Right lobe of liver (tissue), 6 donors: Measurements from ENCODE around the gene SEPTIN1. TPM values are rescaled to one million over a fixed set of nuclear protein-coding genes. Genes with fewer than 3 reads are reported as not detected.
"Not testable (repeated sequence)": the region's sequence is repeated elsewhere in the genome, so short reads cannot be mapped to it uniquely, and the experiment has no call there.

Source experiments
- ATAC-seq, 4 donors: fragments of 200-7000 bp; cut with Tn5 transposase; one replicate each; pipeline ENCODE4 v1.9.1; 2020; ENCODE audit warnings: mild to moderate bottlenecking in 4 of 4, moderate library complexity in 4 of 4
- DNase-seq, 3 donors: peaks; one replicate each; pipeline ENCODE4 v3.0.0-alpha.2; 2020
- H3K27ac ChIP-seq, 3 donors: fragments of 200-600 bp; one replicate each; pipeline ENCODE4 v1.8.0; 2022
- H3K27me3 ChIP-seq, 2 donors: fragments of 200-600 bp; one replicate each; pipeline ENCODE4 v1.8.0; 2022
- H3K36me3 ChIP-seq, 4 donors: fragments of 200-600 bp; sonication (generic) in 1 of 4; one replicate each; pipeline versions ENCODE4 v1.5.1 to v1.8.0; 2017 to 2022; ENCODE audit warnings: control low read depth in 1 of 4
- H3K4me1 ChIP-seq, 4 donors: fragments of 200-600 bp; sonication (generic) in 1 of 4; one replicate each; pipeline versions ENCODE4 v1.5.1 to v1.8.0; 2017 to 2022; ENCODE audit warnings: control low read depth in 1 of 4
- H3K4me3 ChIP-seq, 3 donors: fragments of 200-600 bp; one replicate each; pipeline ENCODE4 v1.8.0; 2022
- H3K9me3 ChIP-seq, 4 donors: fragments of 200-600 bp; sonication (generic) in 1 of 4; one replicate each; pipeline versions ENCODE4 v1.5.1 to v1.8.0; 2017 to 2022; ENCODE audit warnings: control low read depth in 1 of 4
- CTCF ChIP-seq, 4 donors: fragments of 200-600 bp in 3 of 4; fragments of 450-650 bp in 1 of 4; IDR thresholded peaks; one replicate each; pipeline versions ENCODE4 v1.5.1 to v1.8.0; 2016 to 2022; ENCODE audit warnings: antibody characterized with exemption in 4 of 4, mild to moderate bottlenecking in 2 of 4
- POLR2A ChIP-seq: fragments of 450-650 bp; IDR thresholded peaks from one replicate; pipeline ENCODE4 v1.6.1; 2017; ENCODE audit warnings: antibody characterized with exemption, mild to moderate bottlenecking
- WGBS: methylation state at CpG from one replicate; pipeline ENCODE4 v1.1.6; 2018; ENCODE audit warnings: low coverage, low lambda C conversion rate; ENCODE audit not compliant: insufficient coverage; ENCODE audit errors: missing lambda C conversion rate; 5-methylcytosine and 5-hydroxymethylcytosine counted together
- intact Hi-C, 2 donors: fragments of 100-400 bp; cut with DNase I; formaldehyde crosslinking; loops; one replicate each; pipeline versions ENCODE4 v1.11.2 to v1.14.1; 2022
- total RNA-seq, 6 experiments: library from RNA; depleted of rRNA in 2 of 6; stranded (reverse); fragments of >200 nt in 2 of 6; fragmentation: NEBNext Ultra II Directional in 3 of 6; extraction: Animal tissue kit (Norgen Biotek cat#: 25700) in 3 of 6; gene quantifications; one replicate each; pipeline versions ENCODE4 v1.1.0 to v1.2.4, GENCODE V29; 2016 to 2023
- donor health status: DM: no; HTN: yes; CAD: no.
- donor health status: DM: no; HTN: no; CAD: no.
- donor health status: DM: no; HTN: no; CAD: no.
- donor health status: DM: no; HTN: yes; CAD: no.
- donor health status: DM: no; HTN: yes; CAD: no.

Gene SEPTIN1
- total RNA-seq, 6 experiments from 2014 or later = 0.12 to 1.7 (median 0.93) TPM

- intact Hi-C loops = no loop called here
- Histone ChIP-seq H3K36me3 (peaks cover 0 to 41% (median 7%) of the 10 kb centered on the region in 4 donors), H3K4me3 (no peak overlapping the region), H3K27ac (no peak overlapping the region), H3K4me1 (peaks cover 0 to 21% (median 6%) of the 10 kb centered on the region in 4 donors), H3K27me3 (no peaks in the 10 kb centered on the region), H3K9me3 (no peaks in the 10 kb centered on the region)
- no peak for TF ChIP-seq CTCF (IDR thresholded peaks at IDR 0.05)
- TF ChIP-seq POLR2A = no peak
- ATAC-seq (no peak), DNase-seq (no peak)
- 100% methylated on average over 1 of the region's 3 CpGs for WGBS
These were observed 36.1 kb downstream of the SEPTIN1 start for GRCh38 chr16:30346286-30346685.

- intact Hi-C loops, H3K9me3 ChIP-seq, H3K27me3 ChIP-seq, DNase-seq, H3K4me3 ChIP-seq: not testable (repeated sequence)
- WGBS = 36% methylated on average over 7 of the region's 11 CpGs
- H3K36me3 ChIP-seq = peaks cover 0 to 38% (median 7%) of the 10 kb centered on the region in 4 donors
- H3K4me1 ChIP-seq = peaks cover 0 to 21% (median 6%) of the 10 kb centered on the region in 4 donors
- peak overlapping the region in 2 of 3 donors; percentile 53 to 62 for H3K27ac ChIP-seq
- peak in 3 of 4 donors; percentile 21 to 44 (median 36) for ATAC-seq
These were observed 38.9 kb downstream of the SEPTIN1 start for GRCh38 chr16:30343491-30343820.

- WGBS = 100% methylated on average over 3 of the region's 32 CpGs
- DNase-seq (peak in 1 of 3 donors; percentile 19), ATAC-seq (peak in 1 of 4 donors; percentile 1)
- no peak overlapping the region for H3K4me3 ChIP-seq
- H3K27me3 ChIP-seq = no peaks in the 10 kb centered on the region
- H3K9me3 ChIP-seq = no peaks in the 10 kb centered on the region
- H3K27ac ChIP-seq = peak overlapping the region in 2 of 3 donors; percentile 53 to 62
- H3K4me1 ChIP-seq = peaks cover 0 to 21% (median 6%) of the 10 kb centered on the region in 4 donors
- TF ChIP-seq POLR2A (no peak), CTCF (IDR thresholded peaks at IDR 0.05) (no peak)
- peaks cover 0 to 33% (median 7%) of the 10 kb centered on the region in 4 donors for H3K36me3 ChIP-seq
- intact Hi-C loops = no loop called here
These were observed 39.4 kb downstream of the SEPTIN1 start for GRCh38 chr16:30342751-30343490.

- intact Hi-C loops, H3K4me3 ChIP-seq, H3K9me3 ChIP-seq, H3K27me3 ChIP-seq, ATAC-seq, DNase-seq: not testable (repeated sequence)
- Histone ChIP-seq H3K27ac (peak overlapping the region in 1 of 3 donors; percentile 62), H3K36me3 (peaks cover 0 to 24% (median 7%) of the 10 kb centered on the region in 4 donors), H3K4me1 (peaks cover 0 to 21% (median 6%) of the 10 kb centered on the region in 4 donors)
- 81% methylated on average over 8 of the region's 8 CpGs for WGBS
These were observed 40.4 kb downstream of the SEPTIN1 start for GRCh38 chr16:30341971-30342370.

GRCh38 chr16:30340621-30341020 is 41.7 kb downstream of the SEPTIN1 start:
- H3K4me3 ChIP-seq = no peak overlapping the region
- H3K9me3 ChIP-seq = no peaks in the 10 kb centered on the region
- peaks cover 0 to 21% (median 6%) of the 10 kb centered on the region in 4 donors for H3K4me1 ChIP-seq
- DNase-seq = no peak
- H3K27me3 ChIP-seq = no peaks in the 10 kb centered on the region
- TF ChIP-seq CTCF (IDR thresholded peaks at IDR 0.05) (no peak), POLR2A (no peak)
- H3K27ac ChIP-seq = no peak overlapping the region
- H3K36me3 ChIP-seq = peaks cover 0 to 16% (median 5%) of the 10 kb centered on the region in 4 donors
- intact Hi-C loops = no loop called here
- WGBS = 100% methylated on average over 2 of the region's 13 CpGs
- no peak for ATAC-seq

GRCh38 chr16:30338715-30339114 is 43.6 kb downstream of the SEPTIN1 start:
- H3K9me3 ChIP-seq, ATAC-seq, H3K4me3 ChIP-seq, H3K27me3 ChIP-seq, intact Hi-C loops, H3K36me3 ChIP-seq, DNase-seq: not testable (repeated sequence)
- WGBS = 52% methylated on average over 3 of the region's 5 CpGs
- peaks cover 0 to 19% (median 6%) of the 10 kb centered on the region in 4 donors for H3K4me1 ChIP-seq
- peak overlapping the region in 1 of 3 donors; percentile 7 for H3K27ac ChIP-seq

- intact Hi-C loops, H3K36me3 ChIP-seq, H3K27me3 ChIP-seq, H3K9me3 ChIP-seq, ATAC-seq, DNase-seq: not testable (repeated sequence)
- Histone ChIP-seq H3K27ac (peak overlapping the region in 1 of 3 donors; percentile 70), H3K4me1 (peaks cover 0 to 11% (median 4%) of the 10 kb centered on the region in 4 donors), H3K4me3 (peak overlapping the region in 1 of 3 donors; percentile 72)
- 84% methylated on average over 9 of the region's 10 CpGs for WGBS
These were observed 44.4 kb downstream of the SEPTIN1 start for GRCh38 chr16:30337964-30338357.
